ENCODE results near the gene PRELID2.

GRCh38 chr5:145752534-145752933 lies 82.6 kb downstream of the PRELID2 start:
- TF ChIP-seq EZH2 (IDR thresholded peaks at IDR 0.05) (no peak), POLR2AphosphoS5 (IDR thresholded peaks at IDR 0.05; ENCODE audit: borderline replicate concordance, low read depth, low read length) (no peak), FOXP2 (optimal IDR thresholded peaks at IDR 0.05; ENCODE audit: control extremely low read depth, extremely low read length, insufficient read depth) (no peak)

All from SK-N-MC (cell line).